ENCODE measurements around the gene PLA2G4F. TPM values are rescaled to one million over a fixed set of nuclear protein-coding genes. Genes with fewer than 3 reads are reported as not detected.

The PLA2G4F gene
- total RNA-seq, 4 donors from 2014 or later = 3.9 to 24.8 (median 14.1) TPM

DNA sequence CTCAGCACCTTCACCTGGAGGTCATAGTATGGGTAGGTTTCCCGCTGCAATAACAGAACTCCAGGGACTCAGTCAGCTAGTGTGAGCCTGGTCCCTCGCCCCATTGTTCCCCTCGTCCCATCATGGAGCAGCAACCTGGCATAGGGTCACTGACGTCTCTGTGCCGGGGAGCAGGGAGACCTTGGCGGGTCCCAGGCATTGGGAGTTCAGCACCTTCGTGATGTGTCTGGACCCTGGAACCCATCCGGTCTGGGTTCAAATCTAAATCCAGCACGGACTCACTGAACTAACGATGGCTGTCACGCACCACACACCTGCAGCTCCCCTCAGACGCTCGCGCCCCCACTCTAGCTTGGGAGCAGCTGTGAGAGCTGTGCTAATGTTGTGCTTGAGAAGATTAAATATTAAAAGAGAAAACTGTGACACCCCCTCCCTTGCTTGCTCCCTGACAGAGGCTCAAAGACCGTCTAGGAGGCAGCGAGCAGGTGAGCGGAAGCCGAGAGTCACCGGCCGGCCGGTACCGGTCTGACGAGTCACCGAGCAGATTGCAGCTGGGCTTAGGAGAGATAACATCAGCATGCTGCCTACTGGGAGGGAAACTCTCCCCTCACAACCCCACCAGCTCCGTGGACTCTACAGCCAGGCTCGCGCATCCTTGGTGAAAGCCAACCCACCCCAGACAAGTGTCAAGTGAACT is 742 bp downstream of the PLA2G4F start:
- TF ChIP-seq POLR2A (IDR thresholded peaks at IDR 0.05) = no peak
- TF ChIP-seq, protein P1, sequence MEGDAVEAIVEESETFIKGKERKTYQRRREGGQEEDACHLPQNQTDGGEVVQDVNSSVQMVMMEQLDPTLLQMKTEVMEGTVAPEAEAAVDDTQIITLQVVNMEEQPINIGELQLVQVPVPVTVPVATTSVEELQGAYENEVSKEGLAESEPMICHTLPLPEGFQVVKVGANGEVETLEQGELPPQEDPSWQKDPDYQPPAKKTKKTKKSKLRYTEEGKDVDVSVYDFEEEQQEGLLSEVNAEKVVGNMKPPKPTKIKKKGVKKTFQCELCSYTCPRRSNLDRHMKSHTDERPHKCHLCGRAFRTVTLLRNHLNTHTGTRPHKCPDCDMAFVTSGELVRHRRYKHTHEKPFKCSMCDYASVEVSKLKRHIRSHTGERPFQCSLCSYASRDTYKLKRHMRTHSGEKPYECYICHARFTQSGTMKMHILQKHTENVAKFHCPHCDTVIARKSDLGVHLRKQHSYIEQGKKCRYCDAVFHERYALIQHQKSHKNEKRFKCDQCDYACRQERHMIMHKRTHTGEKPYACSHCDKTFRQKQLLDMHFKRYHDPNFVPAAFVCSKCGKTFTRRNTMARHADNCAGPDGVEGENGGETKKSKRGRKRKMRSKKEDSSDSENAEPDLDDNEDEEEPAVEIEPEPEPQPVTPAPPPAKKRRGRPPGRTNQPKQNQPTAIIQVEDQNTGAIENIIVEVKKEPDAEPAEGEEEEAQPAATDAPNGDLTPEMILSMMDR (IDR thresholded peaks at IDR 0.05) = no peak
- intact Hi-C loops (cut with DNase I) = no loop called here
- Histone ChIP-seq H3K27me3 (no peaks in the 10 kb centered on the region), H3K4me3 (replicated peaks in 1 of 3) (no peak overlapping the region), H3K36me3 (no peaks in the 10 kb centered on the region), H3K4me1 (peaks cover 53 to 87% of the 10 kb centered on the region in 2 donors), H3K9me3 (no peaks in the 10 kb centered on the region), H3K27ac (peak overlapping the region; percentile 61 to 88 (median 78))
- DNase-seq = peak; percentile 74 to 76
- 63 to 69% methylated on average over 23 to 27 of the region's 27 CpGs for WGBS, 2 donors

- Histone ChIP-seq H3K4me1 (peaks cover 47 to 82% of the 10 kb centered on the region in 2 donors), H3K27me3 (no peaks in the 10 kb centered on the region), H3K36me3 (no peaks in the 10 kb centered on the region), H3K9me3 (no peaks in the 10 kb centered on the region), H3K27ac (peak overlapping the region; percentile 55 to 88 (median 63)), H3K4me3 (replicated peaks in 1 of 3) (no peak overlapping the region)
- intact Hi-C loops (cut with DNase I) = no loop called here
- DNase-seq = no peak
- 92 to 93% methylated on average over 14 of the region's 14 CpGs for WGBS, 2 donors
- TF ChIP-seq, protein P1 (IDR thresholded peaks at IDR 0.05) = no peak
- TF ChIP-seq POLR2A (IDR thresholded peaks at IDR 0.05) = no peak
Observed at GRCh38 chr15:42154956-42155355, 1.5 kb downstream of the PLA2G4F start.

DNA sequence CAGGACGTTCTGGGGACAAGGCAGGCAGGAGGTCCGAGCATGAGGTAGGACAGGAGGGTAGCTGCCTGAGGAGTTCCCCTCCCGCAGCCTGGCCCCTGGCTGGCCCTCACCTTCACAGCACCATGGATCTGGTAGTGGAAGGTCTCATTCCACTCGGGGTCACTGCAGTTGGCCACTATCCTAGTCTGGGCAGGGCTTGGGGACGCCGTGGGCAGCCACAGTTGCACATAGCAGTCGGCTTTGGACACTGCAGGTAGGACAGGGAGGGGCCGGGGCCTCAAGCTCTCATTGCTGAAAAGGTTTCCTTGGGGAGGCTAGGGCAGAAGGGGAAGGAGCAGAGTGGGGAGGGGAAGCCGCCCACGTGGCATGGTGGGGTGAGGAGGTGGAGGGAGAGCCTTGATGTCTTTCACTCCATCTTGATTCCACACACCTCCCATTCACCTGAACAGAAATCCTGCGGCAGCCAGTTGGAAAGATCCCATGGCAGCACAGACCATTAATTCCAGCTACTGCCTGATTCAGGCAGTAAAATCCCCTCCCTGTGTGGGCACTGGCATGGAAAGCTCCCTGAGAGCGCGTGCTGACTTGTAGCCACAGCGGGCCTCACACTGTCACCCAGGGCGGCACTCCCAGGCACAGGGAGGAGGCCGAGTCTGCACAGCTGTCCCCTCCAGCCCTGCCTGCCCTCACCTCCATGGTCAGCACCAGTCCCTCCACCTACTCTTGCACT is 2.1 kb downstream of the PLA2G4F start:
- H3K4me3 ChIP-seq (replicated peaks in 1 of 3) = no peak overlapping the region
- TF ChIP-seq, protein P1 (IDR thresholded peaks at IDR 0.05) = no peak
- TF ChIP-seq POLR2A (IDR thresholded peaks at IDR 0.05) = no peak
- peaks cover 42 to 76% of the 10 kb centered on the region in 2 donors for H3K4me1 ChIP-seq
- H3K36me3 ChIP-seq = no peaks in the 10 kb centered on the region
- peak overlapping the region; percentile 55 to 88 (median 63) for H3K27ac ChIP-seq
- peak; percentile 89 to 93 for DNase-seq
- no peaks in the 10 kb centered on the region for H3K9me3 ChIP-seq
- intact Hi-C loops (cut with DNase I) = no loop called here
- H3K27me3 ChIP-seq = no peaks in the 10 kb centered on the region
- WGBS, 2 donors = 47 to 64% methylated on average over 12 to 16 of the region's 16 CpGs

- WGBS, 2 donors = 79 to 89% methylated on average over 4 of the region's 4 CpGs
- TF ChIP-seq, protein P1 (IDR thresholded peaks at IDR 0.05) = no peak
- no peak for TF ChIP-seq POLR2A (IDR thresholded peaks at IDR 0.05)
- H3K9me3 ChIP-seq = no peaks in the 10 kb centered on the region
- intact Hi-C loops (cut with DNase I) = no loop called here
- H3K36me3 ChIP-seq = no peaks in the 10 kb centered on the region
- H3K27me3 ChIP-seq = no peaks in the 10 kb centered on the region
- H3K4me1 ChIP-seq = peaks cover 36 to 71% of the 10 kb centered on the region in 2 donors
- H3K27ac ChIP-seq = peak overlapping the region in 2 of 3 donors; percentile 63 to 88
- no peak overlapping the region for H3K4me3 ChIP-seq (replicated peaks in 1 of 3)
- DNase-seq = no peak
Observed at GRCh38 chr15:42153874-42154211, 2.6 kb downstream of the PLA2G4F start.
